SKM-1 (cell line): ENCODE measurements around the gene MT1B.
"Not testable (repeated sequence)": the region's sequence is repeated elsewhere in the genome, so short reads cannot be mapped to it uniquely, and the experiment has no call there.

ENCODE experiments used
- DNase-seq: peaks from one replicate; lab custom pipeline; 2025; ENCODE audit not compliant: unreplicated experiment; lab: John Stamatoyannopoulos, UW

Gene MT1B

GRCh38 chr16:56665286-56666261, 13.9 kb downstream of the MT1B start:
- not testable (repeated sequence) for DNase-seq

GRCh38 chr16:56667581-56668571, 16.2 kb downstream of the MT1B start, which contains the start of gene MT1G:
Gene MT1G, minus strand, starts transcription at chr16:56668065. Its CDS starts 72 bp downstream, at chr16:56667993.
- DNase-seq = no peak

GRCh38 chr16:56669005-56669839, 17.5 kb downstream of the MT1B start, which contains the start of gene MT1H:
Gene MT1H, plus strand, starts transcription at chr16:56669814. Its CDS starts 71 bp downstream, at chr16:56669885.
- no peak for DNase-seq

GRCh38 chr16:56669840-56670619, 18.3 kb downstream of the MT1B start:
- no peak for DNase-seq

- no peak for DNase-seq
These were observed 18.9 kb downstream of the MT1B start for GRCh38 chr16:56670620-56670934.

GRCh38 chr16:56671691-56672090, 20.0 kb downstream of the MT1B start:
- not testable (repeated sequence) for DNase-seq

- not testable (repeated sequence) for DNase-seq
These were observed 20.5 kb downstream of the MT1B start for GRCh38 chr16:56672171-56672570.

- no peak for DNase-seq
These were observed 21.3 kb downstream of the MT1B start for GRCh38 chr16:56672761-56673536.

- peak; percentile 9 for DNase-seq
These were observed 22.2 kb downstream of the MT1B start for GRCh38 chr16:56673921-56674320.

GRCh38 chr16:56674570-56674969, 22.9 kb downstream of the MT1B start:
- DNase-seq = not testable (repeated sequence)

- no peak for DNase-seq
These were observed 24.1 kb downstream of the MT1B start for GRCh38 chr16:56675685-56676210.

- no peak for DNase-seq
These were observed 25.8 kb downstream of the MT1B start for GRCh38 chr16:56677474-56677873.

GRCh38 chr16:56679078-56679730, 27.5 kb downstream of the MT1B start:
- no peak for DNase-seq

GRCh38 chr16:56679818-56680217, 28.1 kb downstream of the MT1B start:
- no peak for DNase-seq

- peak; percentile 83 for DNase-seq
These were observed 30.4 kb downstream of the MT1B start, which contains the start of gene MT1X for GRCh38 chr16:56681939-56682702. Gene MT1X, plus strand, starts transcription at chr16:56682470. Its CDS starts 71 bp downstream, at chr16:56682541.

- peak; percentile 14 for DNase-seq
These were observed 31.2 kb downstream of the MT1B start for GRCh38 chr16:56682703-56683397.
